ENCODE results near the gene PRDX1. TPM values are rescaled to one million over a fixed set of nuclear protein-coding genes. Genes with fewer than 3 reads are reported as not detected.

PRDX1 gene
- total and polyA plus RNA-seq, 2 of the 4 experiments (the other 2 are of a cell fraction) = 612 to 883 TPM

DNA sequence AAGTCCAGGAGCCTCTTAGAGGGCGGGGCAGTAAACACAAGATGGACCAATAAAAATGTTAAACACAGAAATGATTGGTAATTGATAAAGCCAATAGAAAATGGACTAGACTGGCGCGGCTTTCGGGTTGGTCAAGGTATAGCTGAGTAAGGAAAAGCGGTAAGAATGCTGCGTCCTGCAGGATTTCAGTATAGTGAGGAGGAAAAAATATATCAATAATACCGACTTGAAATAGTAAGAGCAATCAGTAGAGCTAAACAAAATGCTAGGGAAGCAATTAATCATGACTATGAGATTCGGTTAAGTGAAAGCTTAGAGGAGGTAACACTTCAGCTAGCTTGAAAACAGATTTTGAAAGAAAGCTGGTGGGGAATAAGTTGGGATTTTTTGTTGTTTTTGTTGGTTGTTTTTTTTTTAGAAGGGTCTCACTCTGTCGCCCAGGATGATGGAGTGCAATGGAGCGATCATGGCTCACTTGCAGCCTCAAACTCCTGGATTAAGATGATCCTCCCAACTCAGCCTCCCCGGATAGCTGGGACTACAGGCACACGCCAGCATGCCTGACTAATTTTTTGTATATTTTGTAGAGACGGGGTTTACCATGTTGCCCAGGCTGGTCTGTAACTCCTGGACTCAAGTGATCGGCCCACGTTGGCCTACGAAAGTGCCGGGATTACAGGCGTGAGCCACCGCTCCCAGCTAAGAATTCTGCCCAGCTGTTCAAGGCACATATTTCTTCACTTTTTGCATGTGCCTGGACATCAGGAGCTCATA is 30.0 kb downstream of the PRDX1 start:
- WGBS, 2 experiments (ENCODE audit: extremely low coverage in 2 of 2, insufficient read length in 1 of 2) = 9% methylated on average over 1 of the region's 19 CpGs; no CpG with 5 or more reads in 1 of the 2 experiments
- POLR2A ChIA-PET (ENCODE audit: unreplicated experiment) = no interaction called here

More for the DNA sequence above, 30.0 kb downstream of the PRDX1 start:
- intact Hi-C loops (cut with micrococcal nuclease) = loop anchor here (2.0 kb wide), 3 partner anchors 79 to 477 kb away; no protein-coding TSS in a partner anchor
- Histone ChIP-seq H3K18ac (ENCODE audit: low read depth, low read length) (no peak overlapping the region), H4K8ac (ENCODE audit: low read depth in 2 of 2, low read length in 2 of 2) (no peak overlapping the region; a peak in 1 of 4 replicates), H2BK20ac (ENCODE audit: low read depth, low read length) (no peak overlapping the region), H4K5ac (ENCODE audit: low read depth, low read length) (no peak overlapping the region), H3K27ac (ENCODE audit: insufficient read depth, low read length) (no peak overlapping the region), H2AK9ac (replicated peaks; ENCODE audit: low read depth, low read length, poor library complexity) (no peak overlapping the region), H3K4me2 (ENCODE audit: low read depth, low read length) (peak overlapping the region; percentile 38), H3K36me3 (ENCODE audit: control insufficient read depth, insufficient read depth, low read length) (no peaks in the 10 kb centered on the region), H4K91ac (ENCODE audit: insufficient read depth, low read depth, low read length) (no peak overlapping the region), H3K79me1 (ENCODE audit: low read depth in 1 of 2, low read length in 2 of 2) (no peaks in the 10 kb centered on the region), H2AK5ac (ENCODE audit: low read depth, low read length) (no peak overlapping the region), H2BK120ac (ENCODE audit: low read depth, low read length) (no peak overlapping the region), H2BK15ac (ENCODE audit: low read depth, low read length) (no peak overlapping the region), H3K4me3 (ENCODE audit: insufficient read depth, low read depth, low read length) (peak overlapping the region; percentile 36; the same call in 1 of the 2 replicates), H3K4ac (ENCODE audit: low read depth, low read length) (no peak overlapping the region), H2AFZ (replicated peaks; ENCODE audit: low read length, poor library complexity) (peak overlapping the region; percentile 85), H3K27me3 (ENCODE audit: control insufficient read depth, insufficient read depth, low read length) (no peaks in the 10 kb centered on the region), H3K9ac (ENCODE audit: low read depth, low read length) (no peak overlapping the region), H2BK5ac (ENCODE audit: low read depth, low read length, poor library complexity, severe bottlenecking) (no peak overlapping the region), H3K4me1 (ENCODE audit: control insufficient read depth, insufficient read depth, low read length) (no peaks in the 10 kb centered on the region), H3K14ac (replicated peaks; ENCODE audit: low read depth, low read length) (no peak overlapping the region), H3K9me1 (ENCODE audit: insufficient read depth, low read length) (no peaks in the 10 kb centered on the region), H3K56ac (ENCODE audit: extremely low read depth, insufficient read depth, low read length) (no peak overlapping the region), H3K23ac (ENCODE audit: low read depth, low read length) (no peak overlapping the region), H4K20me1 (ENCODE audit: insufficient read depth, low read length) (no peaks in the 10 kb centered on the region), H3K9me3 (ENCODE audit: control insufficient read depth, insufficient read depth, low read length) (no peaks in the 10 kb centered on the region)
- dilution Hi-C loops (cut with HindIII; ENCODE audit: low sequenced_read_pairs, unreplicated experiment) = no loop called here
- TF ChIP-seq MAFK (IDR thresholded peaks at IDR 0.05; ENCODE audit: low read depth, low read length) (peak; percentile 69), FOS (IDR thresholded peaks at IDR 0.05; ENCODE audit: low read depth, low read length) (no peak)
- in situ Hi-C loops (cut with MboI; ENCODE audit: low sequenced_read_pairs) = loop anchor here (5.0 kb wide), 2 partner anchors 144 to 479 kb away; partner anchors contain the start of genes HECTD3 and UROD
- BruUV-seq (replicated peaks) = no TSS peak
- DNase-seq (no peak), ATAC-seq (ENCODE audit: low read depth) (no peak)
- CTCF ChIA-PET = interaction anchor here (0.6 to 4.5 kb wide), 7 partner anchors 9 to 192 kb away, joined by 3 to 95 read pairs (median 3); partner anchors contain the start of gene MMACHC

All from IMR-90 (cell line).